Fibroblast of villous mesenchyme (primary cell): Measurements from ENCODE around the gene TFAP2E. TPM values are rescaled to one million over a fixed set of nuclear protein-coding genes. Genes with fewer than 3 reads are reported as not detected.

Experiments used
- DNase-seq: peaks from one replicate; pipeline ENCODE4 v3.0.0-alpha.2; 2010; ENCODE audit warnings: low read depth
- H3K4me3 ChIP-seq: 2 replicates; pipeline ENCODE4 v1.5.1; 2011; ENCODE audit warnings: low read depth, mild to moderate bottlenecking, low read length
- total RNA-seq: library from RNA; depleted of rRNA; stranded (reverse); fragments of >200 nt; gene quantifications from 2 replicates; pipeline ENCODE4 v1.2.3, GENCODE V29; 2012
- TF ChIP-seq, protein P1 (sequence below): IDR thresholded peaks from 2 replicates; pipeline ENCODE4 v1.5.1; 2012; ENCODE audit warnings: low read depth, mild to moderate bottlenecking, low read length; ENCODE audit not compliant: insufficient read depth

TFAP2E gene
- total RNA-seq, 1 donor = under 0.01 TPM

DNA sequence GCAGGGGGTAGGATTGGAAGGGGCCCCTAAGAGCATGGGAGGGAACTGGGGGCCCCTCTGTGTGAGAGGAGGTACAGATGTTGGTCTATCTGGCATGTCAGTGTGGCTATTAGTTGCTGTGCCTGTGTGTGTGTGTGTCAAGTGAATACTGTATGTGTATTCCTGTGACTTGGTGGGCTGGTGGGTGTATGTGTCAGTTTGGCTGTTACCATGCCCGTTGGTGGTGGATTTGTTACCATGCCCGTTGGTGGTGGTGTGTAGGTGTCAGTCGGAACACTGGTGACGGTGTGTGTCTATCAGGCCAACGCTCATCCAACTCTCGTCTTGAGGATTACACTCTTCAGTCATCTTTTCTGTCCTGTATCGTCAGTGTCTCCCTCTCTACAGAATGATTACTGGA, 22.6 kb downstream of the TFAP2E start:
- H3K4me3 ChIP-seq = no peak overlapping the region
- TF ChIP-seq, protein P1, sequence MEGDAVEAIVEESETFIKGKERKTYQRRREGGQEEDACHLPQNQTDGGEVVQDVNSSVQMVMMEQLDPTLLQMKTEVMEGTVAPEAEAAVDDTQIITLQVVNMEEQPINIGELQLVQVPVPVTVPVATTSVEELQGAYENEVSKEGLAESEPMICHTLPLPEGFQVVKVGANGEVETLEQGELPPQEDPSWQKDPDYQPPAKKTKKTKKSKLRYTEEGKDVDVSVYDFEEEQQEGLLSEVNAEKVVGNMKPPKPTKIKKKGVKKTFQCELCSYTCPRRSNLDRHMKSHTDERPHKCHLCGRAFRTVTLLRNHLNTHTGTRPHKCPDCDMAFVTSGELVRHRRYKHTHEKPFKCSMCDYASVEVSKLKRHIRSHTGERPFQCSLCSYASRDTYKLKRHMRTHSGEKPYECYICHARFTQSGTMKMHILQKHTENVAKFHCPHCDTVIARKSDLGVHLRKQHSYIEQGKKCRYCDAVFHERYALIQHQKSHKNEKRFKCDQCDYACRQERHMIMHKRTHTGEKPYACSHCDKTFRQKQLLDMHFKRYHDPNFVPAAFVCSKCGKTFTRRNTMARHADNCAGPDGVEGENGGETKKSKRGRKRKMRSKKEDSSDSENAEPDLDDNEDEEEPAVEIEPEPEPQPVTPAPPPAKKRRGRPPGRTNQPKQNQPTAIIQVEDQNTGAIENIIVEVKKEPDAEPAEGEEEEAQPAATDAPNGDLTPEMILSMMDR = no peak
- DNase-seq = no peak

DNA sequence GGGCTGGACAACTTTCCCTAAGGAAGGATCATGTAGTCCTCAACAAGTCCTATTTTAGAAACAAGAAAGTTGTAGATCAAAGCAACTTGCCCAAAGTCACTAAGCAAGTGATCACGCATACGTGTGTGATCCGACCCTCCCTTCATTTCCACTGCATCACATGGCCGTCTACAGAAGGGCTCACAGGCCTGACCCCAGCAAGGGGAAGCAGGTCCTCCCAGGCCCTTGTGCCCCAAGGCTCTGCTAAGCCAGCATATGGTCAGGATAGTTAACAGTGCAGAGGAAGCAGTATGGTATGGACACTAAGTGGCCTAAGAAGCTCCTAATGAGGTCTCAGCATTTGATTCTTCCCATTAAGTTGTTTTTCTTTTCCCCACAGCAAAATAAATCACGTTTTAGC, 24.8 kb downstream of the TFAP2E start:
- TF ChIP-seq, protein P1 = no peak
- H3K4me3 ChIP-seq = no peak overlapping the region
- no peak for DNase-seq

DNA sequence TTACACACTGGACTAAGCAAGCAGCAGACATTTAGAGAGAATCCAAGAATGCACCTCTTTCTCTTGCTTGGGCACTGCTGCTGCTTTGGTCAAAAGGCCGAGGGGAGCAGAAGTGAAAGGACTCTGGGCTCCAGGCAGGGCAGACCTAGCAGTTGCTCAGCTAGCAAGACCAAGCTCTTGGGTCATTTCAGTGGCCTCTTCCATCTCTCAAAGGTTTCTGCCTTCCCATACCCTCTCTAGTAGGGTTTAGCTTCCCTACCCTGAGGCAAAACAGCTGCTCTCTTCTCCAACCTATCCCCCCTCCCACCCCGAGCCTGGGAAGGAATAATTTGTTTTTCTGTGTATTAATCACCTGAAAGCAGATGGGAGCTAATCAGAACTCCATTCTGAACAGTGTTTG, 25.8 kb downstream of the TFAP2E start:
- DNase-seq = no peak
- TF ChIP-seq, protein P1 = no peak

DNA sequence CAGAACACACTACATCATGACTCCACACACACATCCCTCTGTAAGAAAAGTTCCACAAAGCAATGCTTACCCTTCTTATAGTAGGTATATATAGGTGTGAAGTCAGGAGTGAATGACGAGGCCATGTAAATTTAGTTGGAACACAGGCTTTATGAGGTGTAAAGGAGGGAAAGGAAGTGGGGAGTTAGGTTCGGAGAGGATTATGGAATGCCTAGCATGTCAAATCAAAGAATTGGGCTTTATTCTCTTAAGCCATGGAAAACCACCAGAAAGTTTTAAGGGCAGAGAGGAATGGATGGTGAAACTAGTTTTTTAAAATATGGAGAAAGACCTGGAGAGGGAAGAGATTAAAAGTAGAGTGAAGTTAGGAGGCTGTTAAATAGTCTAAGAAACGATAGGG, 26.3 kb downstream of the TFAP2E start:
- DNase-seq = no peak
- no peak overlapping the region for H3K4me3 ChIP-seq
- TF ChIP-seq, protein P1 = no peak

More for the DNA sequence above, 25.8 kb downstream of the TFAP2E start:
- H3K4me3 ChIP-seq = no peak overlapping the region

DNA sequence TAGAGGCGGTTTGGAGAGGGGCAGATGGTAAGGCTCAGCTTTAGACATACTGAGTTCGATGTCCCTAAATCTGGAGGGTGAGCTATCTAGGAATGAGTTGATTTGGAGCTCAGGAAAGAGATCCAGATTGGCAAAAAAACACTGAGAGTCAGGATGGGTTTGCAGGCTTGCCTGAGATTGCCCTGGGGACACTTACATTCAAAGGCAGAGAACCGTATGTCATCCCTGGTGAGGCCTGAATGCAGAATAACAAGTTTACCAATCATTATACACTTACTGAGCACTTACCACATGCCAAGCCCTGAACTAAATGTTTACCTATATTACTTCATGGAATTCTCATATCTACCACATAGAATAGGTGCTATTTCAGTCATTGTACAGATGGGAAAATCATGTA, 27.5 kb downstream of the TFAP2E start:
- TF ChIP-seq, protein P1 = no peak

DNA sequence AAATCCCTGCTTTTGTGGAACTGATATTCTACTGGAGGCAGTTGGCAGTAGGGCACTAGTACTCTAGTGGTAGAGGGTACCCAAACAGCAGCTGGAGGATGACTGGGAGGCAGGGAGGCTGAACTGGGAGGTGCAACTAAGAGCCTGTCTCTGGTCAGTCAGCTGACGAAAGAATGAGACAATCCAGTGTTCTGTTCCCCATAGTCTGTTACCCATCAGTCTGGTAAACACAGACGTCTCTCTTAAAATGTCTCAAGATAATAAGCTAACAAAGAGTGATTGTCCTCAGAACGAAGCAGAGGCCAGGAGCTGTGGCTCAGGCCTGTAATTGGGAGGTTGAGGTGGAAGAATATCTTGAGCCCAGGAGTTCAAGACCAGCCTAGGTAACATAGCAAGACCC, 30.4 kb downstream of the TFAP2E start:
- TF ChIP-seq, protein P1 = no peak
- DNase-seq = peak; percentile 14
- no peak overlapping the region for H3K4me3 ChIP-seq

More for the DNA sequence above, 27.5 kb downstream of the TFAP2E start:
- no peak overlapping the region for H3K4me3 ChIP-seq
- no peak for DNase-seq

DNA sequence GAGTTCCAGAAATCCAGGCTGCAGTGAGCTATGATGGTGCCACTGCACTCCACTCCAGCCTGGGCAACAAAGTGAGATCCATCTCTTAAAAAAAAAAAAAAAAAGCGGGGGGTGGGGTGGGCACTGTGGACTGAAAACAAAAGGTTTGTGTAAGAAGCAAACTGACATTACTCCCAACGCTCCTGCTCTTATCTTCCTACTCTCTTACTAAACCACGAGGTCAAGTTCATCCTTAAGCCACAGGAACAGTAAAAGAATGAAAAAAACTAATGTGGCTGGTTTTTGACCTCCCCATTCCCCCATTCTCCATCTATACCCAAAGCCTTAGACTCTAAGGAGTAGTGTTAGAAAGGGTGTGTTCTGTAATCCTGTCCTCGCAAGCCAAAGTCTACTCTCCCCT, 30.8 kb downstream of the TFAP2E start:
- peak; percentile 31 for DNase-seq
- TF ChIP-seq, protein P1 = no peak
- no peak overlapping the region for H3K4me3 ChIP-seq
